Right ventricle myocardium superior (tissue), 1 donor: ENCODE data around the gene CAV2. TPM values are rescaled to one million over a fixed set of nuclear protein-coding genes. Genes with fewer than 3 reads are reported as not detected.

Experiments
- ATAC-seq: fragments of 200-7000 bp; cut with Tn5 transposase; one replicate; pipeline ENCODE4 v1.9.1; 2020; ENCODE audit warnings: mild to moderate bottlenecking; ENCODE audit not compliant: poor library complexity
- DNase-seq: peaks from one replicate; pipeline ENCODE4 v3.0.0-alpha.2; 2020
- intact Hi-C: fragments of 100-400 bp; cut with DNase I; formaldehyde crosslinking; loops from one replicate; pipeline ENCODE4 v1.11.2; 2022
- total RNA-seq: library from RNA; stranded (reverse); fragmentation: NEBNext Ultra II Directional; extraction: Animal tissue kit (Norgen Biotek cat#: 25700); gene quantifications from one replicate; pipeline ENCODE4 v1.2.1, GENCODE V29; 2021
- donor health status: DM: no; HTN: yes; CAD: no; lungs with severe emphysema.

Gene CAV2
- total RNA-seq, 1 donor from 2014 or later = 183 TPM

GRCh38 chr7:116512520-116513188 is 13.1 kb downstream of the CAV2 start:
- intact Hi-C loops = no loop called here
- DNase-seq (no peak), ATAC-seq (peak; percentile 5)

GRCh38 chr7:116515584-116515983 is 16.0 kb downstream of the CAV2 start:
- intact Hi-C loops = no loop called here
- ATAC-seq = no peak
- DNase-seq = no peak

- no peak for ATAC-seq
- intact Hi-C loops = no loop called here
- no peak for DNase-seq
Observed at GRCh38 chr7:116516324-116516723, 16.8 kb downstream of the CAV2 start.

- intact Hi-C loops = no loop called here
- ATAC-seq (no peak), DNase-seq (no peak)
Observed at GRCh38 chr7:116517626-116518025, 18.1 kb downstream of the CAV2 start.

- intact Hi-C loops = no loop called here
Observed at GRCh38 chr7:116518961-116519360, 19.4 kb downstream of the CAV2 start.

GRCh38 chr7:116521046-116521664 is 21.6 kb downstream of the CAV2 start:
- no peak for DNase-seq
- ATAC-seq = no peak
- intact Hi-C loops = no loop called here

More at GRCh38 chr7:116518961-116519360, 19.4 kb downstream of the CAV2 start:
- no peak for DNase-seq
- no peak for ATAC-seq

- ATAC-seq (no peak), DNase-seq (no peak)
- intact Hi-C loops = no loop called here
Observed at GRCh38 chr7:116522247-116522646, 22.7 kb downstream of the CAV2 start.

- DNase-seq (no peak), ATAC-seq (no peak)
- intact Hi-C loops = no loop called here
Observed at GRCh38 chr7:116524221-116524608, 24.7 kb downstream of the CAV2 start.

- peak; percentile 93 for DNase-seq
- intact Hi-C loops = loop anchor here (5.0 kb wide), 3 partner anchors 53 to 252 kb away; no protein-coding TSS in a partner anchor
- ATAC-seq = peak; percentile 81
Observed at GRCh38 chr7:116524609-116525297, 25.2 kb downstream of the CAV2 start, which contains the start of gene CAV1. Gene CAV1, plus strand, starts transcription at chr7:116525036. Its CDS starts 27 bp downstream, at chr7:116525063.

GRCh38 chr7:116525298-116525912 is 25.9 kb downstream of the CAV2 start:
- intact Hi-C loops = loop anchor here (5.0 kb wide), 3 partner anchors 52 to 253 kb away; no protein-coding TSS in a partner anchor
- ATAC-seq (peak; percentile 56), DNase-seq (peak; percentile 68)

GRCh38 chr7:116525913-116526861 is 26.6 kb downstream of the CAV2 start:
- peak; percentile 86 for ATAC-seq
- intact Hi-C loops = loop anchor here (5.0 kb wide), 3 partner anchors 51 to 254 kb away; no protein-coding TSS in a partner anchor
- DNase-seq = peak; percentile 88

GRCh38 chr7:116526897-116527296 is 27.4 kb downstream of the CAV2 start:
- ATAC-seq (no peak), DNase-seq (no peak)
- intact Hi-C loops = loop anchor here (5.0 kb wide), 3 partner anchors 50 to 255 kb away; no protein-coding TSS in a partner anchor

GRCh38 chr7:116527521-116527920 is 28.0 kb downstream of the CAV2 start:
- ATAC-seq = no peak

GRCh38 chr7:116528008-116528789 is 28.7 kb downstream of the CAV2 start:
- intact Hi-C loops = loop anchor here (5.0 kb wide), 3 partner anchors 49 to 256 kb away; no protein-coding TSS in a partner anchor
- DNase-seq = peak; percentile 63
- ATAC-seq = peak; percentile 9

More at GRCh38 chr7:116527521-116527920, 28.0 kb downstream of the CAV2 start:
- intact Hi-C loops = loop anchor here (5.0 kb wide), 3 partner anchors 50 to 255 kb away; no protein-coding TSS in a partner anchor
- DNase-seq = no peak

GRCh38 chr7:116529250-116529649 is 29.7 kb downstream of the CAV2 start:
- intact Hi-C loops = loop anchor here (5.0 kb wide), 3 partner anchors 48 to 257 kb away; no protein-coding TSS in a partner anchor
- DNase-seq (no peak), ATAC-seq (no peak)

- ATAC-seq = no peak
- intact Hi-C loops = no loop called here
Observed at GRCh38 chr7:116530107-116530820, 30.7 kb downstream of the CAV2 start.

More at GRCh38 chr7:116530107-116530820, 30.7 kb downstream of the CAV2 start:
- DNase-seq = no peak
